ENCODE data around the gene PSMC3. TPM values are rescaled to one million over a fixed set of nuclear protein-coding genes. Genes with fewer than 3 reads are reported as not detected.

PSMC3 gene
- total RNA-seq, 1 donor from 2014 or later = 169 TPM

DNA sequence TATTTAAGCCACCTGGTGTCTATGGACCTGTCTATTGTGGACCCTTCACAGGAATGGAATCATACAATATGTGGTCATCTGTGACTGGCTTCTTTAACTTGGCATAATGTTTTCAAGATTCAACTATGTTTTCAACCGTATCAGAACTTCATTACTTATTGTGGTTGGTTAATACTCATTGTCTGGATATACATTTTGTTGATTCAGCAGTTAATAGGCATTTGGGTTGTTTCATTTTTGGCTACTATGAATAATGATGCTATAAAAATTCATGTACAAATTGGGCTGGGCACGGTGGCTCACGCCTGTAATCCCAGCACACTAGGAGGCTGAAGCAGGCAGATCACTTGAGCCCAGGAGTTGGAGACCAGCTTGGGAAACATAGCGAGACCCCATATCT, 25.2 kb upstream of the PSMC3 start:
- no peak overlapping the region for H3K4me3 ChIP-seq (ENCODE audit: low read depth, low read length)
- DNase-seq (ENCODE audit: low read depth) = no peak
- TF ChIP-seq, protein P1, sequence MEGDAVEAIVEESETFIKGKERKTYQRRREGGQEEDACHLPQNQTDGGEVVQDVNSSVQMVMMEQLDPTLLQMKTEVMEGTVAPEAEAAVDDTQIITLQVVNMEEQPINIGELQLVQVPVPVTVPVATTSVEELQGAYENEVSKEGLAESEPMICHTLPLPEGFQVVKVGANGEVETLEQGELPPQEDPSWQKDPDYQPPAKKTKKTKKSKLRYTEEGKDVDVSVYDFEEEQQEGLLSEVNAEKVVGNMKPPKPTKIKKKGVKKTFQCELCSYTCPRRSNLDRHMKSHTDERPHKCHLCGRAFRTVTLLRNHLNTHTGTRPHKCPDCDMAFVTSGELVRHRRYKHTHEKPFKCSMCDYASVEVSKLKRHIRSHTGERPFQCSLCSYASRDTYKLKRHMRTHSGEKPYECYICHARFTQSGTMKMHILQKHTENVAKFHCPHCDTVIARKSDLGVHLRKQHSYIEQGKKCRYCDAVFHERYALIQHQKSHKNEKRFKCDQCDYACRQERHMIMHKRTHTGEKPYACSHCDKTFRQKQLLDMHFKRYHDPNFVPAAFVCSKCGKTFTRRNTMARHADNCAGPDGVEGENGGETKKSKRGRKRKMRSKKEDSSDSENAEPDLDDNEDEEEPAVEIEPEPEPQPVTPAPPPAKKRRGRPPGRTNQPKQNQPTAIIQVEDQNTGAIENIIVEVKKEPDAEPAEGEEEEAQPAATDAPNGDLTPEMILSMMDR (conservative IDR thresholded peaks at IDR 0.05; ENCODE audit: low read depth, low read length) = no peak

- DNase-seq (ENCODE audit: low read depth) = no peak
- TF ChIP-seq, protein P1 (conservative IDR thresholded peaks at IDR 0.05; ENCODE audit: low read depth, low read length) = no peak
Measured at GRCh38 chr11:47449541-47449940, 23.3 kb upstream of the PSMC3 start.

GRCh38 chr11:47448566-47449427, 22.6 kb upstream of the PSMC3 start, which contains the start of gene RAPSN:
Gene RAPSN, minus strand, starts transcription at chr11:47449136. Its CDS starts 172 bp downstream, at chr11:47448964.
- no peak for DNase-seq (ENCODE audit: low read depth)
- TF ChIP-seq, protein P1 (conservative IDR thresholded peaks at IDR 0.05; ENCODE audit: low read depth, low read length) = no peak
- no peak within 1 kb of the TSS for H3K4me3 ChIP-seq (ENCODE audit: low read depth, low read length)

More at GRCh38 chr11:47449541-47449940, 23.3 kb upstream of the PSMC3 start:
- no peak overlapping the region for H3K4me3 ChIP-seq (ENCODE audit: low read depth, low read length)

GRCh38 chr11:47447906-47448305, 21.7 kb upstream of the PSMC3 start:
- TF ChIP-seq, protein P1 (conservative IDR thresholded peaks at IDR 0.05; ENCODE audit: low read depth, low read length) = no peak
- no peak for DNase-seq (ENCODE audit: low read depth)
- no peak overlapping the region for H3K4me3 ChIP-seq (ENCODE audit: low read depth, low read length)

DNA sequence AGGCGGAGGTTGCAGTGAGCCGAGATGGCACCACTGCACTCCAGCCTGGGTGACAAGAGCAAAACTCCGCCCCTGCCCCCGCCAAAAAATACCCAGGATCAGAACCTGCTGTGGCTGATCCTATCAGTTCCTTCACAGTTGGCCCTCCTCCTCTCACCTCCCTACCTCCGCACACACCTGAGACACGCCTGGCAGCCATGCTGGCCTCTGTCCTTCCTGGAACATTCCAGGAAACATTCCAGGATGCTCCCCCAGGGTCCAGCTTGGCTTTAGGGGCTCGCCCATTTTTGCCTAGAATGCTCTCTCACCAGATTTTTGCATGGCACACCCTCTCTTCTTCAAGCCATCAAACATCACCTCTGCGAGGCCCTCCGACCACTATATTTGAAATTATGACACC, 20.6 kb upstream of the PSMC3 start:
- TF ChIP-seq, protein P1 (conservative IDR thresholded peaks at IDR 0.05; ENCODE audit: low read depth, low read length) = no peak
- no peak for DNase-seq (ENCODE audit: low read depth)

DNA sequence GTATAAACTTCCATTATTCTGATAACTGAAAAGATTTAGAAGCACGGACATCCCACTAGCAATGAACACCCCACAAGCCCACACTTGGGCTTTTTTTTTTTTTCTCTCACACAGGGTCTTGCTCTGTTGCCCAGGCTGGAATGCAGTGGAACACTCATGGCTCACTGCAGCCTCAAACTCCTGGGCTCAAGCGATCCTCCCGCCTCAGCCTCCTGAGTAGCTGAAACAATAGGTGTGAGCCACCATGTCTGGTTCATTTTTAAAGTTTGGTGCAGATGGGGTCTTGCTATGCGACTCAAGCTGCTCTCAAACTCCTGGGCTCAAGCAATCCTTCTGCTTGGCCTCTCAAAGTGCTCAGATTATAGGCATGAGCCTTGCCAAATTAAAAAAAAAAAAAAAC, 19.6 kb upstream of the PSMC3 start:
- TF ChIP-seq, protein P1 (conservative IDR thresholded peaks at IDR 0.05; ENCODE audit: low read depth, low read length) = no peak
- DNase-seq (ENCODE audit: low read depth) = no peak
- no peak overlapping the region for H3K4me3 ChIP-seq (ENCODE audit: low read depth, low read length)

More for the DNA sequence above, 20.6 kb upstream of the PSMC3 start:
- H3K4me3 ChIP-seq (ENCODE audit: low read depth, low read length) = no peak overlapping the region
